K562 (cell line): Measurements from ENCODE around the gene KASH5. TPM values are rescaled to one million over a fixed set of nuclear protein-coding genes. Genes with fewer than 3 reads are reported as not detected.

ENCODE experiments used
- ADNP ChIP-seq: fragments of 200-800 bp; sonication (Bioruptor generic); IDR thresholded peaks from 2 replicates; pipeline ENCODE4 v1.6.1; 2016; ENCODE audit warnings: missing genetic modification characterization, missing compliant biosample characterization
- CREB3 ChIP-seq: fragments of 450-650 bp; conservative IDR thresholded peaks from 2 replicates; pipeline ENCODE4 v1.6.1; 2016; ENCODE audit warnings: missing genetic modification characterization, low read depth, mild to moderate bottlenecking, missing compliant biosample characterization, moderate library complexity
- DPF2 ChIP-seq: fragments of 450-650 bp; IDR thresholded peaks from 2 replicates; pipeline ENCODE4 v1.6.1; 2016
- ESRRB ChIP-seq: fragments of 250-450 bp; sonication (Bioruptor Pico); IDR thresholded peaks from 2 replicates; pipeline ENCODE4 v1.5.0; 2020; ENCODE audit warnings: mild to moderate bottlenecking, moderate library complexity, borderline replicate concordance
- FIP1L1 ChIP-seq: fragments of 200-400 bp; formaldehyde crosslinking; IDR thresholded peaks from 2 replicates; pipeline ENCODE4 v1.6.1; 2018; ENCODE audit warnings: mild to moderate bottlenecking, low read depth, low read length; ENCODE audit not compliant: poor library complexity, severe bottlenecking
- HDAC1 ChIP-seq, 2 experiments: fragments of 450-650 bp; IDR thresholded peaks; 2 replicates each; pipeline ENCODE4 v1.6.1; 2016 to 2017; ENCODE audit warnings: inconsistent platforms in 1 of 2, mild to moderate bottlenecking in 1 of 2, moderate library complexity in 1 of 2
- KHSRP ChIP-seq: fragments of 450-650 bp; IDR thresholded peaks from 2 replicates; pipeline ENCODE4 v1.6.1; 2017
- KLF13 ChIP-seq: fragments of 450-650 bp; IDR thresholded peaks from 2 replicates; pipeline ENCODE4 v1.6.1; 2016; ENCODE audit warnings: missing genetic modification characterization, low read depth, mild to moderate bottlenecking, missing compliant biosample characterization, moderate library complexity, borderline replicate concordance
- LCOR ChIP-seq: sonication (generic); formaldehyde crosslinking; IDR thresholded peaks from 2 replicates; pipeline ENCODE4 v1.8.0; 2022; ENCODE audit warnings: mild to moderate bottlenecking, missing genetic modification reagents
- MEF2D ChIP-seq: conservative IDR thresholded peaks from 2 replicates; pipeline ENCODE4 v1.6.1; 2016; ENCODE audit warnings: low read depth, missing genetic modification characterization, missing compliant biosample characterization
- NBN ChIP-seq: fragments of 450-650 bp; IDR thresholded peaks from 2 replicates; pipeline ENCODE4 v1.6.1; 2016; ENCODE audit warnings: low read depth, mild to moderate bottlenecking
- POLR2G ChIP-seq: fragments of 200-400 bp; formaldehyde crosslinking; IDR thresholded peaks from 2 replicates; pipeline ENCODE4 v1.6.1; 2017; ENCODE audit warnings: low read depth, mild to moderate bottlenecking, antibody characterized with exemption, low read length, moderate library complexity
- SETDB1 ChIP-seq: IDR thresholded peaks from one replicate; pipeline ENCODE4 v1.6.1; 2012; ENCODE audit warnings: low read length, control low read depth, inconsistent platforms
- SMAD1 ChIP-seq: fragments of 150-350 bp; IDR thresholded peaks from 2 replicates; pipeline ENCODE4 v1.6.1; 2014; ENCODE audit warnings: low read length, low read depth; ENCODE audit not compliant: partially characterized antibody
- TEAD2 ChIP-seq: fragments of 450-650 bp; IDR thresholded peaks from 2 replicates; pipeline ENCODE4 v1.6.1; 2016; ENCODE audit warnings: missing genetic modification characterization, control low read depth, missing compliant biosample characterization
- TOE1 ChIP-seq, 2 experiments: fragments of 450-650 bp in 1 of 2; sonication (generic) in 1 of 2; formaldehyde crosslinking in 1 of 2; IDR thresholded peaks; 2 replicates each; pipeline versions ENCODE4 v1.7.1 to v1.8.0; 2016 to 2022; ENCODE audit warnings: borderline replicate concordance in 2 of 2, mild to moderate bottlenecking in 2 of 2, antibody characterized with exemption in 1 of 2, inconsistent platforms in 1 of 2, low read depth in 1 of 2, missing genetic modification reagents in 1 of 2, moderate library complexity in 1 of 2
- ZNF239 ChIP-seq: fragments of 250-450 bp; sonication (Bioruptor Pico); IDR thresholded peaks from 2 replicates; pipeline ENCODE4 v1.4.0; 2020; ENCODE audit warnings: mild to moderate bottlenecking
- ZNF444 ChIP-seq: fragments of 250-450 bp; sonication (Bioruptor Pico); IDR thresholded peaks from 2 replicates; pipeline ENCODE4 v1.4.0; 2020; ENCODE audit warnings: mild to moderate bottlenecking, moderate library complexity
- ZNF766 ChIP-seq: fragments of 200-800 bp; sonication (Bioruptor generic); conservative IDR thresholded peaks from 2 replicates; pipeline ENCODE4 v1.6.1; 2016; ENCODE audit warnings: missing genetic modification characterization, missing compliant biosample characterization
- polyA plus RNA-seq, 8 experiments: library from polyadenylated mRNA; depleted of rRNA in 4 of 8; stranded (reverse) in 5 of 8; unstranded in 3 of 8; fragments of >200 nt; fragmentation: Nextera tagmentation in 2 of 8; fragmentation: Illumina TruSeq in 1 of 8; extraction: Ambion mirVana in 2 of 8; extraction: Trizol in 1 of 8; gene quantifications; 2 replicates each; pipeline versions ENCODE4 v1.2.1 to v1.2.3, GENCODE V29; 2011 to 2014; ENCODE audit warnings: inconsistent platforms in 1 of 8, missing spikeins in 1 of 8
- total RNA-seq, 7 experiments: library from RNA; depleted of rRNA in 6 of 7; stranded (reverse); fragments of >200 nt in 6 of 7; fragmentation: Illumina TruSeq in 2 of 7; extraction: Trizol in 2 of 7; gene quantifications; 2 replicates each; pipeline versions ENCODE4 v1.2.1 to v1.2.3, GENCODE V29; 2011 to 2021; ENCODE audit warnings: low replicate concordance in 1 of 7
- TF ChIP-seq, protein P1 (sequence below), 2 experiments: IDR thresholded peaks; 2 replicates each; pipeline ENCODE4 v1.6.1; 2011; ENCODE audit warnings: borderline replicate concordance in 1 of 2, control low read depth in 1 of 2, low read depth in 1 of 2, low read length in 1 of 2, mild to moderate bottlenecking in 1 of 2, mixed read lengths in 1 of 2, moderate library complexity in 1 of 2; ENCODE audit not compliant: insufficient read depth in 1 of 2, insufficient read length in 1 of 2, poor library complexity in 1 of 2, severe bottlenecking in 1 of 2; ENCODE audit errors: extremely low read depth in 1 of 2
- TF ChIP-seq, protein P2 (sequence below): fragments of 450-650 bp; formaldehyde crosslinking; IDR thresholded peaks from 2 replicates; pipeline ENCODE4 v1.4.0; 2020; ENCODE audit warnings: mild to moderate bottlenecking, moderate library complexity
- TF ChIP-seq, protein P3 (sequence below): sonication (generic); formaldehyde crosslinking; IDR thresholded peaks from 2 replicates; pipeline ENCODE4 v1.5.0; 2020; ENCODE audit warnings: missing genetic modification reagents
- TF ChIP-seq, protein P4 (sequence below): fragments of 250-450 bp; sonication (Bioruptor Pico); IDR thresholded peaks from 2 replicates; pipeline ENCODE4 v1.8.0; 2021; ENCODE audit warnings: moderate library complexity, mild to moderate bottlenecking, inconsistent platforms

The KASH5 gene
- total and polyA plus RNA-seq, 9 of the 15 experiments (the other 6 are each of a cell fraction or from before 2014, with no cell fraction given): 0.07 to 0.84 (median 0.34) TPM; not detected in 1

DNA sequence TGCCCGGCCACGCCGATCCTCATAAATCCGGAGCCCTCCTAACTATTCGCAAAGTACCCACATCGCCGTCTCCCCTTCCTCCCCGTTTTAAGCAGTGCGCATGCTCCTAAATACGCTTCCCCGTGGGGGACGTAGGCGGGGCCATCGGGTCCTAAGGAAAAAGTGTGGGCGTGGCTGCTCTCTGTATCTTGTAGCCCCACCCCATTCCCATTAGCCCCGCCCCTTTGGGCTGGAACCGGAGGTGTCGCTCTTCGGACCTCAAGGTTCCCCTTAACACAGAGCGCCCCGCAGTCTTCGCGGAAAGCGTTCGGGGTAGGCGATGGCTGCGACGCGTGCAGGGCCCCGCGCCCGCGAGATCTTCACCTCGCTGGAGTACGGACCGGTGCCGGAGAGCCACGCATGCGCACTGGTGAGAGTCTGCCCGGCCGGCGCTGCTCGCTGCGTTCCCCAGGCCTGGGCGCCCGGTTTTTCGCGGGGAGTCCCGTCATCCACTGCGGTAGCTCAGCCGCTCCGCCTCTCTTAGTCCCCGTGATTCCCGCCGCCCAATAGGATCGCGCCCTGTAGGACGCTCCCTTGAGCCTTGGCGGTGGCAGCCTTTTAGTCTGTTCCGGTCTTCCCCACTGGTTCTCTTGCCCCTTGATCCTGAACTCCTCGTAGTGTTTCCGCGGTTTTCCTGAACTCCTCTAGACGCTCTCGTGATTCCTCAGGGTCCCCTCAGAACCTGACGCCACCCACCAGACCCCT, 65.1 kb downstream of the KASH5 start, which contains the start of gene ALDH16A1 (continued):
- TF ChIP-seq, protein P1, sequence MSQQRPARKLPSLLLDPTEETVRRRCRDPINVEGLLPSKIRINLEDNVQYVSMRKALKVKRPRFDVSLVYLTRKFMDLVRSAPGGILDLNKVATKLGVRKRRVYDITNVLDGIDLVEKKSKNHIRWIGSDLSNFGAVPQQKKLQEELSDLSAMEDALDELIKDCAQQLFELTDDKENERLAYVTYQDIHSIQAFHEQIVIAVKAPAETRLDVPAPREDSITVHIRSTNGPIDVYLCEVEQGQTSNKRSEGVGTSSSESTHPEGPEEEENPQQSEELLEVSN (IDR thresholded peaks at IDR 0.05; ENCODE audit: borderline replicate concordance in 1 of 2, extremely low read depth in 1 of 2, insufficient read depth in 1 of 2, insufficient read length in 1 of 2, low read depth in 1 of 2, low read length in 1 of 2, poor library complexity in 1 of 2, severe bottlenecking in 1 of 2): peak; percentile 75 to 81
- TF ChIP-seq CREB3 (tag) (no peak), KLF13 (tag) (peak; percentile 74; the same call in 1 of the 2 replicates), TOE1 (IDR thresholded peaks at IDR 0.05; ENCODE audit: borderline replicate concordance) (peak; percentile 54; the same call in 1 of the 2 replicates), TOE1 (CRISPR knock-in tag; IDR thresholded peaks at IDR 0.05; ENCODE audit: borderline replicate concordance, low read depth) (no peak), DPF2 (no peak), ZNF444 (no peak), ADNP (tag) (no peak), ZNF766 (CRISPR knock-in tag) (no peak), SMAD1 (peak; percentile 96), NBN (0 out of 2 replicates have a peak, but pooled peaks have one; percentile 64), LCOR (CRISPR knock-in tag) (no peak; the same call in 1 of the 2 replicates), SETDB1 (no peak), FIP1L1 (peak; percentile 54), ESRRB (CRISPR knock-in tag) (no peak), MEF2D (tag) (no peak), POLR2G (peak; percentile 96), TEAD2 (no peak), KHSRP (no peak), ZNF239 (CRISPR knock-in tag) (no peak), HDAC1 (IDR thresholded peaks at IDR 0.05) (no peak)
- TF ChIP-seq, protein P2, sequence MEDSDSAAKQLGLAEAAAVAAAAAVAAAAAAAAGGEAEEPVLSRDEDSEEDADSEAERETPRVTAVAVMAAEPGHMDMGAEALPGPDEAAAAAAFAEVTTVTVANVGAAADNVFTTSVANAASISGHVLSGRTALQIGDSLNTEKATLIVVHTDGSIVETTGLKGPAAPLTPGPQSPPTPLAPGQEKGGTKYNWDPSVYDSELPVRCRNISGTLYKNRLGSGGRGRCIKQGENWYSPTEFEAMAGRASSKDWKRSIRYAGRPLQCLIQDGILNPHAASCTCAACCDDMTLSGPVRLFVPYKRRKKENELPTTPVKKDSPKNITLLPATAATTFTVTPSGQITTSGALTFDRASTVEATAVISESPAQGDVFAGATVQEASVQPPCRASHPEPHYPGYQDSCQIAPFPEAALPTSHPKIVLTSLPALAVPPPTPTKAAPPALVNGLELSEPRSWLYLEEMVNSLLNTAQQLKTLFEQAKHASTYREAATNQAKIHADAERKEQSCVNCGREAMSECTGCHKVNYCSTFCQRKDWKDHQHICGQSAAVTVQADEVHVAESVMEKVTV (CRISPR knock-in tag): no peak
- TF ChIP-seq, protein P3, sequence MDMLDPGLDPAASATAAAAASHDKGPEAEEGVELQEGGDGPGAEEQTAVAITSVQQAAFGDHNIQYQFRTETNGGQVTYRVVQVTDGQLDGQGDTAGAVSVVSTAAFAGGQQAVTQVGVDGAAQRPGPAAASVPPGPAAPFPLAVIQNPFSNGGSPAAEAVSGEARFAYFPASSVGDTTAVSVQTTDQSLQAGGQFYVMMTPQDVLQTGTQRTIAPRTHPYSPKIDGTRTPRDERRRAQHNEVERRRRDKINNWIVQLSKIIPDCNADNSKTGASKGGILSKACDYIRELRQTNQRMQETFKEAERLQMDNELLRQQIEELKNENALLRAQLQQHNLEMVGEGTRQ (CRISPR knock-in tag): peak; percentile 95
- TF ChIP-seq, protein P4, sequence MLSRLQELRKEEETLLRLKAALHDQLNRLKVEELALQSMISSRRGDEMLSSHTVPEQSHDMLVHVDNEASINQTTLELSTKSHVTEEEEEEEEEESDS (CRISPR knock-in tag): no peak
